ENCODE data around the gene TRMU.

TRMU gene

DNA sequence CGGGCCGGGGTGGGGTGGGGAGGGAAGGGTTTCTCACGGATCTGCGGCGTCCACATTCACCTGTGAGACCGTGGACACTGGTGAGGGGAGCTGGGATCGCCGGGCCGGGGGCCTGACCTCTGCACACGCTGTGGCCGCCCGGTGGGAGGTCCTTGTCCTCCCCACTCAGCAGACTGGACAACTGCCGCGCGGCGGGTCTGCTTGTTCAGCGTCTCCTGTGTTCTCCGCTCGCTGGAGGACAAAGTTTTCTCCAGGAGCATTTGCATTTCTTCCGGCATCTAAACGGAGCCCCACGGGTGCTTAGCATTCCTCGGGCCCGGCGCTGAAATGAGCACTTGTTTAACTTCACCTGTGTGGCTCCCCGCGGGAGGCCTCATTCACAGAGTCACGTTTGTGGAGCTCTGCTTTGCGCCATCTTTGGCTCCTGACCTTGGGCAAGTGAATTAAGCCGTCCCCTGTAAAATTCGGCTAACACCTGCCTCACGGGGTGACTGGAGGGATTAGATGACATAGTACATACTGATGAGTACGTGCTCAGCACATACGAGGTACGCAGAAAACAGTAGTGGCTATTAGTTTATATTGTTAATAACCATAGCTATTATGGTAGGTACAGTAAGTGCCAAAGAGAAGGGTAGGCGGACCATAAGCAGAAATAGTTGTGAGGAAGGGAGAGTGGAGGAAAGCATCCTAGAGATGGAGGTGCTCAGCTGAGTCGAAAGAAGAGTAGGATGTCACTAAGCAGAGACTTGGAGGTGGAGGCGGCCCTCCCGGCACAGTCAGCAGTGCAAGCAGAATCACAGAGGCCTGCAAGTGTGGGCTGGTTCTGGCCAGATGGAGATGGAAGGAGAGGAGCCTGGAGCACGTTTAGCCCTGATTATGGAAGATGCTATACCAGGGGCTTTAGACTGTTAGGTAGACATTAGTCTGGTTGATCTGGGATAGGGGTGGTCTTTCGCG, 885 bp downstream of the TRMU start:
- DNase-seq (ENCODE audit: low read depth), result no peak

DNA sequence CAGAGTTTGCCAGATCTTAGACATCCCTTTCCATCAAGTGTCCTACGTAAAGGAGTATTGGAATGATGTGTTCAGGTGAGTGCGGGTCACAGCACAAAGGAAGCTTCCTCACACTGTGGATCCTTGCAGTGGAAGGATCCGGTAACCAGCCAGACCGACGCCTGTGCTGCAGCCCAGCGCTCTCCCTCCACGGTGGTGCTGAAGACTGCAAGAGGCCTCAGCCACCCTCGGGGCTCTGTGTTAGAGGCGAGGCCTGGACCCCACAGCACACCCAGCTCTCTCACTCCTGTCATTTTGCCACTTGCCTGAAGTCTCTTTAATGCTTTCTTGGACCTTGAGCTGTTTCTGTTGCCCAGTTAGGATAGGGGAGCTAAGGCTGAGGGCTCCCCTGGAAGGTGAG, 2.4 kb downstream of the TRMU start:
- no peak for DNase-seq (ENCODE audit: low read depth)

DNA sequence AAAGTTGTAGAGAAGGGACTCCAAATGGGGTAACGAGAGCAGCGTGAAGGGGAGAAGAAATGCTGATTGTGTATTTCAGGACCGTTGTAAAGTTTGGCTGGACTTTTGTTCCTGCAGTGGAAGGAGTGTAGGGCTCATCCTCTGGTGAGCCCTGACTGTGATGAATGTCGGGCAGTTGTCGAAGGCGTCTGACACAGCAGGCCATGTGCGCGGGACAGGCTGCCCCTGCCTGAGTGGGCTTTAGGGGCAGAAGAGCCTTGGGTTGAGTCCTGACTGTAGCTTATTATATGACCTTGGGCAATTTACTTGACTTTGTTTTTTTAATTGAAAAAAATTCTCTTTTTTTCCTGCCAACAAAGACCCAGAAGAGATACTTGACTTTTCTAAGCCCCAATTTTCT, 3.1 kb downstream of the TRMU start:
- DNase-seq (ENCODE audit: low read depth), result no peak

DNA sequence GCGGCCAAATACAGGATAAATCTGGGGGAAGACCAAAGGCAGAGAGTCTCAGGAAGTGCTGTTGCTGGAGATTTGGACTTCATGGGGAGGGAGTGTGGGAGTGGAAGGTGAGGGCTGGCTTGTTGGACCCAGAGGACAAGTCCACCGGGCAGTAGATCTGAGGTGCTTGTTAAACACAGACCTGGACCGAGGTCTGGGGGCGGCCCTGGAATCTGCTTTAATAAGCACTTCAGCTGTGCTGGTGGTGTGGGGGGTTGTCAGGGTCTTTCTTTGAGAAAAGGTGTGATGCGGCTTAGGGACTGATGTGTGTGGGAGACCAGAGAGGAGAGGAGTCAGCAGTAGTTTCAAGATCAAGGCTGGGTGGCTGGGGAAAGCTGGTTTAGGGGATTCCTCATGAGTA, 4.4 kb downstream of the TRMU start:
- no peak for DNase-seq (ENCODE audit: low read depth)

DNA sequence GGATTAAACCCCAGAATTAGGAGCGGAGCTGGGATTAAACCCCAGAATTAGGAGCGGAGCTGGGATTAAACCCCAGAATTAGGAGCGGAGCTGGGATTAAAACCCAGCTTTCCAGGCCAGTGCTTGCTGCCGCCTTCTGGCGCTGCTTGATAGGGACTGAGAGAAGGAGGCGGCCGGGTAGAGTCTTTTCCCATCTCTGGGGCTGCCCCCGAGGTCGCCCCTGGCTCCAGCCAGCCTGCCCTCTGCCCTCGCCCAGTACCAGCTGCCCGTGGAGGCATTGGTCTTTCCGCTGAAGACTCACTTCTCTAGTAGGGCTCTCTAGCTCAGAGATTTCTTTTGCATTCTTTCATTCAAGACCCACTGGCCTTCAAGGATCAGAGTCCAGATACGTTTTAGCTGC, 5.2 kb downstream of the TRMU start:
- DNase-seq (ENCODE audit: low read depth), result no peak

DNA sequence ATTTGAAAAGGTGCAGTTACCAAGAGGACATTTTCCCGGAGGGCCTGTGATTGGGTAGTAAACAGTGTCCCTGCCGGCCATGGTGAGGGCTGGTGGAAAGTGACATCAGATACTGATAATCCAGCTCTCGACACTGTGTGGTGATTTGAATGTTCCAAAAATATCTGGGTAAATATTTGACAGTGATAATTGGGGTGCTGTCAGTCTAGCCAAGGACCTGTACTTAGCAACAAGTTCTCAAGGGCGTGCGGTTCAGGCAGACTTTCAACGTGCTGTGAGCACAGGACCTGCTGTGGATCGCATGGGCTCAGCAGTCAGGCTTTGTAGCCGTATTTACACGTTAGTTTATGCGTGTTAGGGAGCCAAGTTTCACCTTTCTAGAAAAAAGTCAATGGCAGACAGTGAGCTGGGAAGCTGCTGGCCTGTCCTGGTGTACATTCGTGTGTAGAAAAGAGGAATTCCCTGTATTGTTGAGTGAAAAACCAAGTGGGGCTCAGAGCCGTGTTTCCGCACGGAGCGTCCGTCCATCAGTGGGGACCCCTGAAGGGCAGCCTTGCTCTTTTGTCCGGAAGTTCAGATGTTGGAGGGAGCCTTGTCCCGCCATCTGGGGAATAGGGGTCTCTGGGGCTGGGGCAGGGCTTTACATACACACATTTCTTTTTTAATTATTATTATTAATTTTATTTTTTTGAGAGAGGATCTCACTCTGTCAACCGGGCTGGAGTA, 11.3 kb downstream of the TRMU start:
- no peak for DNase-seq (ENCODE audit: low read depth)

DNA sequence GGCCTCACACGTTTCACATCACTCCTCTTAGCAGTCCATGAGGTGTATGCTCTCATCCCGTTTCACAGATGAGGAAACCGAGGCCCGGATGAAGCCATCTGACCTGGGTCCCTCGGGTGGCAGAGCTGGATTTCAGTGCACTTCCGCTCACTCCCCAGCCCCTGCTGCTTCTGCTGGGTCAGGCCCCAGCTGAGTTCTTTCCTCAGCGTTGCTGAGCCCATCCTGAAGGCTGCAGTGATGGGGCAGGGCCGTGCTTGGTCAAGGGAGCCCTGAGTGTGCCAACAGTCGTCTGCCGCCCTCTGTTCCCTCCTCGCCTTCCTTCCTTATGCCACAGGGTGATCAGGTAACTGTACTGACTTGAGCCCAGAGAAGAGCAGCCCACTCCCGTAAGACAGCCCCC, 12.1 kb downstream of the TRMU start:
- no peak for DNase-seq (ENCODE audit: low read depth)

DNA sequence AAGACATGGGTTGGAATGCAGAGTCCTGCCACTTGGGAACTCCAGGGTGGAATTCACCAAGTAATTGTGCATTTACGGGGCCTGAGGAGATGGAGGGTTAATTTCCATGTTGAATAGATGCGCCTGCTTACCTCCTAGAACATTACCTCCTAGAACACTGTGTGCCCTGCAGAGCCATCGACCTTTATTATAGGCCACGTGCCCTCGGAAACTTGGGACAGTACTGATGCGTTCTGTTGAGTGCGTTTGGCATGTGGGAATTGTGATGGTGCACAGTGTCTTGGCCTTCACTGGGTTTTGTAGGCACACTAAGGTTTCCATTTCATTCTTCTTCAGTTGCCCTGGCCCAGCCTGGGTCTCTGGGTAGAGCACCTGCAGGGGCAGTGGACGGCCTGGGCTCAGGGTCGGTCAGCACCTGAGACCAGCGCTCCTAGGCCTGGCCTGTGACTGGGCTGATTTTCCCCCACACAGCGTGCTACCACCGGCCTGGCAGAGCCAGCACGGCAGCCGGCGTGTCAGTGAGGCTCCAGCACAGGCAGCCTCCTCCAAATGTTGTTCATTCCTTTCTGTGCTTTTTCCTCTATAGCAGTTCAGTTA, 12.7 kb downstream of the TRMU start:
- DNase-seq (ENCODE audit: low read depth), result no peak

DNA sequence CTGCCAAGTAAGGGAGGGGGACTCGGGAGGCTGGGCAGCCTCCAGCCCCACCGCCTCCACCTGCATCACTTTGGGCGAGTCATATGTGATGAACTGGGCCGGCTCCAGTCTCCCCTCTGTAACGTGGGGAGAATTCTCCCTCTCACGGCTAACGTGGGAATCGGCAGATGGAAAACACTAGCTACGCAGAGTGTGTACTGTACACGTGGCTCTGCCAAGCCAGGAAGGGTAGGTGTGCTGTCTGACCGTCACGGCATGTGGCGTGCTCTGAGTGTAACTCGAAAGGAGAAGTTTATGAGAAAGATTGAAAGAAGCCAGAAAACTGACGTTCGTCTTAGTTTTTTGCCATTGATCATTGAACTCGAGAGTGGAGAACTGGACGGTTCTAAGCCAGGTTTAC, 13.7 kb downstream of the TRMU start:
- no peak for DNase-seq (ENCODE audit: low read depth)

DNA sequence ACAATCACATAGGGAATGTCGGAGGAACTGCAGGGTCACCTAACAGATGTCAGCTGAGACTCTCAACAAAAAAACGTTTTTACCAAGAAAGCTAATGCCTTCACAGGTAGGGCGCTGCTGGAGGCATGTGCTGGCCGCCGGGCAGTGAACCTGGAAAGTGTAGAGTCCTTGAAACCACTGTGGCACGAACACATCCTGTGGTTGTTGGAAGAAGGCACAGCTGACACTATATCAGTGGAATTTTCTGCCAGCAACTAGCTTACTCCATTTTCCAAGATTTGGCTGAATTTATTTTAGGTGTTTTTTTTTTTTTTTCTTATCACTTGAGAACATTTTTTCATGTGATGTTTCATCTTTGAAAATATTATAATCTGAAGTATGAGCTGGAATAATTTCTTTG, 14.2 kb downstream of the TRMU start:
- no peak for DNase-seq (ENCODE audit: low read depth)

DNA sequence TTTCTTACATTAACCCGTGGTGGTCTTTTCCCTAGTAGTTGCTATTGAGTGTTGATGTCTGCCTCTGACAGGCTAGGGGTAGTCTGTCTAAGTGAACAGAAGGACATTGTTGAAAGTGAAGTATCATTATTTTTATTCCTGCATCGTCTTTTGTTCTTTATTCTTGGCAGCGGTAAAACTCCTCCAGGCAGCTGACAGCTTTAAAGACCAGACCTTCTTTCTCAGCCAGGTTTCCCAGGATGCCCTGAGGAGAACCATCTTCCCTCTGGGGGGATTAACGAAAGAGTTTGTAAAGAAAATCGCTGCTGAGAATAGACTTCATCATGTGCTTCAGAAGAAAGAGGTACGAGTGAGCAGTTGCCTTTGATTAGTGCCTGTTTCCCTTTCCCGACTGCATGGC, 14.6 kb downstream of the TRMU start:
- no peak for DNase-seq (ENCODE audit: low read depth)

DNA sequence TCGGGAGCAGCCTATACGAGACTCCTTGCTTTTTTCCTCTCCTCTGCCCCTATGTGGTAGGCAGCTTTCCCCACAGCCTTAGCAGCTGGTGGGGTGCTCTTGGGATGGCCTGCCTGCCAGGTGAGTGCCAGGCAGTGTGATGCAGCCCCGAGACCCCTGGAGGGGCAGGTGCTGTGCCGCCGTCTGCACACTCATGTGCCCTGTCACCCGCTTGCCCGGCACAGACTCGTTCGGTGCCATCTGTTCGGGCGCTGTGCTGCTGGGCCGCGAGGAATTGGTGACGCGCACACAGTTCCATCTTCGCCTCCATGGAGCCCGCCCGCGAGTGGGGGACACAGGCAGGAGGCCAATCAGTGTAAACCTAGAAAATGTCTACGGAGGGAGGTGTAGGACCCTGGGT, 15.1 kb downstream of the TRMU start:
- no peak for DNase-seq (ENCODE audit: low read depth)

DNA sequence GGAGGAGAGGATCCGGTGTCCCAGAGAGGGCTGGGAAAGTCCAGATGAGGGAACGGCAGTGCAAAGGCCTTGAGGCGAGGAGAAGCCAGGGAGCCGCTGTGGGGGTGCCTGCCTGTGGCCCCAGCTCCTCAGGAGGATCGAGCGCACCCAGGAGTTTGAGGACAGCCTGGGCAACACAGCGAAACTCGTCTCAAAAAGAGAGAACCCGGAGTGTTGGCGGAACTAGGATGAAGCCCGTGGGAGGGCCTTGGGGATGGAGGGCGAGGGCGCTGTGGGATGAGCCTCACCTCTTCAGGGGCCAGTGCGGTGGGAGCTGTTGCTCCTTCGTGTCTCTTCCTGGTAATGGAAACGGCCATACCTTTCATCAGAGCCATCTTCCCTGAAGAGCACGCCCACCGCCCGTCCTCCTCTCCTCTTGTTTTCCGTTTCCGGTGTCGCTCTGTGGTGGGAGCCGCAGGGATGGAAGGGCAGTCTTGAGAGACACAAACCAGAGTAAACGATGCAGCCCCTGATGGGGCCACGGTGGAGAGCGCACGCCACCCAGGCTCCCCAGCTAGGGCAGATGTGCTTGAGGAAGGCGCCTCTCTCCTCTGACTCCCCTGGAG, 15.7 kb downstream of the TRMU start:
- DNase-seq (ENCODE audit: low read depth), result no peak

DNA sequence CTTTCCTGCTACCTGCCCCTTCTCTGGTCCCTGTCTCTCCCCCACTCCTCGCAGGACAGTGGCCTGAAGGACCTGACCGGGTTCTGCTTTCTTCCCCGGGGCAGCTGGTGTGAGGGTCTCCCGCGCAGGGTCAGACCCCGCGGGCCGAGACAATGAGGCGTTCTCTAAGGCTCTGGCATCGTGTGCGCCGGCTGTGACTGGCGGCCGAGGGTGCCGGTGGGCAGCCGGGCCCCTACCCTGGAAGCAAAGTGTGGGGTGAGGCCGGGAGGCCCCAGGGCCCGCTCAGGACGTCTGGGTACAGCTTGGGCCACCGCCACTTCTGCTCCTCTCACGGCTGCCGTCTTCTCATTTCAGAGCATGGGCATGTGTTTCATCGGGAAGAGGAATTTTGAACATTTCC, 16.3 kb downstream of the TRMU start:
- no peak for DNase-seq (ENCODE audit: low read depth)

DNA sequence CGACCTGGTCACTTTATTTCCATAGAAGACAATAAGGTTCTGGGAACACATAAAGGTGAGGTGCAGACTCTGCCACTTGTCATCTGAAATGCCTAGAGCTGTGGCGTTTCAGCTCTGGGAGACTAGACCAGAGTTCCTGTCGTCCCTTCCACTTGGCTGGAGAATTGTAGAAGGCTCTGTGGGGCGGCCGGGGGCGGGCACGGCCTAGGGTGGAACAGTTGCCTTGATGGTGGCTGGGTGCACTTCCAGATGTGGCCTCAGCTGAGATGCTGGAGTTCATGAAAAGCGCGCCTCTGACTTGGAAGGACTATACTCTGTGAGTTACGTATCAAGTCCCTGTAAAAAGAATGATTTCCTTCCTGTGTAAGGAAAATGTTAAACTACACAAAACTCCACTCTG, 16.8 kb downstream of the TRMU start:
- no peak for DNase-seq (ENCODE audit: low read depth)

DNA sequence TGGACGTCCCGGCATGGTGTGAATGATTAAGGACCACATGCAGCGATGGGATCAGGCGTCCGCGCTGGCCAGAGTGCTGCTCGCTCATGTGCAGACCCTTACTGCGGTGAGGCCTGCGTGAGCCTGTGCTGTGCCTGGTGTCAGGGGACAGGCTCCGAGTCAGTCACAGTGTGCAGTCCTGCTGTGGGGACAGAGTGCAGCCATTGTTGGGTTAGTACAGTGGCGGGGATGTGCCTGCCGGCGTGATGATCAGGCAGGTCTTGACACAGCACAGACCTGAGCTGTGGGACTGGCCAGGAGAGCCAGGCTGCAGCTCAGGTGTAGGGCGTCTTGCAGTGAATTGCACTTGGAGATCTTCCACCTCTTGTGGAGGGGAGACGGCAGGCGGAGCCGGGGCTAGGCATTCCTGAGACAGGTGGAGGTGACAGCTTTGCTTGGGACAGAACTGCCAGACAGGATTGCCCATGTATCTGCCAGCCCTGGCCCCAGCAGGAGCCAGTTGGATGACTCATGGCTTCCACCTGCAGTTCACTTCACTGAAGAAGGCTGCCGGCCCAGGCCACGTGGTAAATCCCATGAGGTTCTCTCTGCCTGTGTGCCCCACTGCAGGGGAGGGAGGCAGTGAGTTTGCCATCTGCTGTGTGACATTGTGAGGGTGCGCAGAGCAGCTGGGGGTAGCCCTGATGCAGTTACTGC, 17.3 kb downstream of the TRMU start:
- DNase-seq (ENCODE audit: low read depth), result no peak

DNA sequence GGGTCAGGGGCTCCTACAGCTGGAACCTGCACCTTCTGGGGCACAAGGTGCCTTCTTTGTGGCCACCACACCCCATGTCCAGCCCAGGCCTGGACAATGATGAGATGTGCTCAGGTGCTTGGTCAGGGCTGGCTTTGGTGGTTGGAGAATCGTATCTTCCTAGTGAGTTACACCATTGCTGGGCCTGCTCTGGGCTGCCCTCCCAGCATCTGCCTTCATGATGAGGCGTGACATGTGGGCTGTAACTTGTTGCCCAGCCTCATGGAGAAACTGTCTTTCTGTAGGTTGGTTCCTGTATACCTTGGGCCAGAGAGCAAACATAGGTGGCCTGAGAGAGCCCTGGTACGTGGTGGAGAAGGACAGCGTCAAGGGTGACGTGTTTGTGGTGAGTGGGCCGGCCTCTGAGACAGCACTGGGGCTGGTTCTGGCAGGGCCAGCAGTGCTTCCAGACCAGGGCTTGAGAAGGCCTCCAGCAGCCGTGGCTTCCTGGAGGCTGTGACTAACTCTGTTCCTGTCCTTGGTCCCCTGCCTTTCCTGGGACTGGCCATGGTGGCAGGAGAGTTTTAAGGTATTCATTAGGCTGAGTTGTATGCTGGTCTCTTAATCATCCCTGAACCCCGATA, 18.1 kb downstream of the TRMU start:
- no peak for DNase-seq (ENCODE audit: low read depth)

DNA sequence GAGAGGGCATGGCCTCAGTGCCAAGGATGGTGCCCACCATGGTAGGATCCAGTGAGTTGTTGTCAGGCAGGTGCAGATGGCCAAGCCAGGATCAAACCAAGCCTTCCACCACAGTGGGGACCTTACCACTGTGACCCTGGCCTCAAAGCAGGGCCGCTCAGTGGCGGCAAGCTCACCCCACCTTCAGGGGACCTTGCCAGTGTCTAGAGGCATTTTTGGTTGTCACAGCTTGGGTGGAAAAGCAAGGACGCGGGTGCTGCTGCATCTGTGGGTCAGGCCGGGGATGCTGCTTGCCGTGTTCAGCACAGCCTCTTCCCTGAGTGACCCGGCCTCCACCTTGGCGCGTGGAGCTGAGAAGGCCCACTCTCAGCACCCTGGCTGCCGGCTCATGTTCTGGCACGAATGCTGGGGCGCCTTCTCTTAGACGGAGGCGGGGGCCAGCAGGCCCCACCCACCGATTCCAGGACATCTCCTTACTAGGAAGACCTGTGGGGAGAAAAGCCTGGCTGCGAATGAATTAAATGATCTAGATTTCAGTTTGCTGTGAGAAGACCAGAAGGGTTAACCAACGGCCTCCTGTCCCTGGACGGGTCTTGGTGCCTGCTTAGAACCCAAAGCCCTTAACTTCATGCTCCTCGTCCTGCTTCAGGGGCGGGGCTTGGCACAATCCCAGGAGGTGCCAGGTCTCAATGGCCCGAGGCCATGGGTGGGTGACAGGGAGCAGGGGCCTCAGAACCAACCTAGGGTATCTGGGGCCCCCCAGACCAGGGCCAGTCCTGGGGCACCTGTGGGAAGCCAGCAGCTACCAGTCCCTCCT, 18.9 kb downstream of the TRMU start:
- DNase-seq (ENCODE audit: low read depth), result no peak

DNA sequence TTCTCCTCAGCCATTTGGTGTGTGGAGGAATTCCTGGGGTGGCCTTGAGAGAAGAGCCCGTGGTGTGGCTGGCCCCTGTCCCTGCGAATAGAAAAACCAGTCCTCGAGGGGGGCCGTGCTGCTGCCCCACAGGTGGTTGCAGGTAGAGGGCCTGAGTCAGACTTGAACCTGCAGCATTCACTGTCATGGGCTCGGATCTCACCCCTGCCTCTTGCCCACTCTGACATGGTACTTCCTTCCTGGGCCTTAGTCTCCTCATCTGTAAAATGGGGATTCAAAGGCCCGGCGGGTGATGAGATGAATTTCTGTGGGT, 19.4 kb downstream of the TRMU start:
- DNase-seq (ENCODE audit: low read depth), result no peak

DNA sequence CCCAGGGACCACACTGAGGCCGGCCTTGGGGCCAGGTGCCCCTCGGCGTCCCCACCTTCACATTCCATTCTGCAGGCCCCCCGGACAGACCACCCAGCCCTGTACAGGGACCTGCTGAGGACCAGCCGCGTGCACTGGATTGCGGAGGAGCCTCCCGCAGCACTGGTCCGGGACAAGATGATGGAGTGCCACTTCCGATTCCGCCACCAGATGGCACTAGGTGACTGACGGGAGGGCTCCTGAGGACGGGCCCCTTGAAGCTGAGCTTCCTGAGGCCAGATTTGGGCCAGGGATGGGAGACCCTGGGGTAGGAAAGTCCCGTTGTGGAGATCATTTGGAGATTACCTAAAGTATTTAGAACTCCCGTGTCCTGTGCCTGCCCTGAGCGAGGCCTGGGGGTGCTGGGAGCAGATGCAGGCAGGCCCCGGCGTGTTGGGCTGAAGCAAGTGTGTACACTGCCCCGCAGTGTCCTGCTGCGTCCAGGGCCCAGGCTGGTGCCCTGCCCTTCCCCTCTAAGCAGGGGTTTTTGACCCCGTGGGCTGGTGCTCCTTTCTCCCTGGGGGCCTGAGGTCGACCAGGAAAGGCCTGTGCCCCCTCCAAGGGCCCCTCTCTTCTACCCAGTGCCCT, 20.0 kb downstream of the TRMU start:
- DNase-seq (ENCODE audit: low read depth), result no peak

Measured in activated T-helper 1 cell treated with Interleukin-2 at 50 U/mL for 16 hours (primary cell).